GM12875 (cell line): Measurements from ENCODE around the gene GNB4.

Experiments
- H3K4me3 ChIP-seq: one replicate; pipeline ENCODE4 v1.5.1; 2011; ENCODE audit warnings: low read depth, low read length, control low read depth
- CTCF ChIP-seq: IDR thresholded peaks from 2 replicates; pipeline ENCODE4 v1.5.1; 2011; ENCODE audit warnings: low read depth, mild to moderate bottlenecking, control low read depth, inconsistent platforms, low read length, moderate library complexity, borderline replicate concordance; ENCODE audit not compliant: insufficient read depth

Gene GNB4

GRCh38 chr3:179446501-179446900 is 4.8 kb downstream of the GNB4 start:
- H3K4me3 ChIP-seq = no peak overlapping the region
- peak; percentile 14; the same call in 1 of the 2 replicates for TF ChIP-seq CTCF

GRCh38 chr3:179438841-179439240 is 12.4 kb downstream of the GNB4 start:
- no peak overlapping the region for H3K4me3 ChIP-seq
- TF ChIP-seq CTCF = no peak

GRCh38 chr3:179436517-179436916 is 14.8 kb downstream of the GNB4 start:
- TF ChIP-seq CTCF = no peak
- no peak overlapping the region for H3K4me3 ChIP-seq

GRCh38 chr3:179432451-179432850 is 18.8 kb downstream of the GNB4 start:
- no peak for TF ChIP-seq CTCF
- H3K4me3 ChIP-seq = no peak overlapping the region

GRCh38 chr3:179432021-179432420 is 19.2 kb downstream of the GNB4 start:
- peak overlapping the region; percentile 24 for H3K4me3 ChIP-seq
- no peak for TF ChIP-seq CTCF

- no peak overlapping the region for H3K4me3 ChIP-seq
- TF ChIP-seq CTCF = no peak
These were observed 20.9 kb downstream of the GNB4 start for GRCh38 chr3:179430277-179430870.

- H3K4me3 ChIP-seq = no peak overlapping the region
- TF ChIP-seq CTCF = no peak
These were observed 22.3 kb downstream of the GNB4 start for GRCh38 chr3:179428876-179429548.
